ENCODE measurements around the gene TARS2.

The TARS2 gene

DNA sequence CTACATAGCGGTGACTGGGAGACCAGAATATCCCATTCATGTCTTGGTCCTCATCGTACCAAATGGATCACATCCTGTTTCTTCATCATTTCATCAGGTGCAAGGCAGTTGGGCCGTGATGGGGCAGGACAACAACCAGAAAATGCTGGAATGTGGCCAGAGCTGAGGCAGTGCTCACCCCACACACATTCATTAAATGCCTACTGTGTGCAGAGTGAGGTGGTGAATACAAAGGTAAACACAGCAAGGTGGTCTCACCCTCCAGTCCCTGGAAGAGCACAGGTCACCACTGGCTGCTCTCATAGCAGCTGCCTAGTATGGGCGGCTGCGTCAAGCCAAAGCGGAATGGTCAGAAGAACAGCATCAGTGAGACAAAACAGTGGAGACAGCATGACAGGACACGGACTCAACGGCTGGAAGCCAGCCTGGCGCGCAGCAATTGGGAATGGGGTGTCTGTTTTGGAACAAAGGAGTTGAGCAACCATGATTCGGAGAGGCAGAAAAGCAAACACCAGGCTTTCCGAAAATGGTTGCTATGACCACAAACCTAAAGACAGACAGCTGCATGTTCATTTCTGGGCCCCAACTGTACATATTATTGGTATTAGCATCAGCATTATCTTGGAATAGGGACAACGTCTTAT is 56.4 kb downstream of the TARS2 start:
- peak; percentile 96 for DNase-seq

DNA sequence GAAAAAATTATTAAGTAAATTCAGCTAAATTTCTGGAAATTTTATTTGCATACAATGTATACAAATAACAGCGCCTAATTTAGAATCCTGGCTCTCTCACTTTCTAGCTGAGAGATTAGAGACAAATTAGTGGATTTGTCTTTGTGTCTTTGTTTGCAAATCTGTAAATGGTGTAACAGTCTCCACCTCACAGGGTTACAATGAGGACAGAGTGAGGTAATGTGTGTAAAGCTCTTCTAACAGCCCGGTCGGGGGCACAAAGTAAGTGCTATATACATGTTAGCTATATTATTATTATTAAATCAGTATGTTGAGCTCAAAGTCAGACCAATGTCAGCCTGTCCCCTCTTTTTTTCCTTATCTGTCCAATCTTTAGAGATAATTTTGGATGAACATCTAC is 57.0 kb downstream of the TARS2 start:
- peak; percentile 85 for DNase-seq

DNA sequence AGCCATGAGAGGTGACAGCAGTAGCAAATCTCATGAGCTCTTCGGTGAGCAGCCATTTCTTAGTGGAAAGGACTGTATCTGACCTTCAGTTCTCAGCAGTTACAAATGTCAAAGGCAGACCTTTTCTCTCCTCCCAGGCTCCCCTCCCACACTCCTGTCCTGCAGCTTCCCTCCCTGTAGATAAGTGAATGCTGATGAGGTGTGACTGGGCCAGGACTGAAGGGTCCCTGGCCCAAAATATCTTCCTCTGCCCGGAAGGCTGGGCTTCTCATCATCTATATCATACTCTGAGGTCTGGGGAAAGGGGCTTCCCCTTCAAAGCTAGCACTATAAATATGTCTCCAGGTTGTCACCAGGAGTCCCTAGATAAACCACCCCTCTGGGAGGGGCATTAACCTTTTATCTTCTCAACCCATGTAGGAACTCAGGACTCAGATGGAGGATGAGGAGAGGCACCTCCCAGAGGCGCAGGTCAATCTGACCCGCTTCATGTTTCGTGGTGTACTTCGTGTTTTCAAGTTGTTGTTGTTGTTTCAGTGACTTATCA is 58.3 kb downstream of the TARS2 start:
- DNase-seq: no peak

DNA sequence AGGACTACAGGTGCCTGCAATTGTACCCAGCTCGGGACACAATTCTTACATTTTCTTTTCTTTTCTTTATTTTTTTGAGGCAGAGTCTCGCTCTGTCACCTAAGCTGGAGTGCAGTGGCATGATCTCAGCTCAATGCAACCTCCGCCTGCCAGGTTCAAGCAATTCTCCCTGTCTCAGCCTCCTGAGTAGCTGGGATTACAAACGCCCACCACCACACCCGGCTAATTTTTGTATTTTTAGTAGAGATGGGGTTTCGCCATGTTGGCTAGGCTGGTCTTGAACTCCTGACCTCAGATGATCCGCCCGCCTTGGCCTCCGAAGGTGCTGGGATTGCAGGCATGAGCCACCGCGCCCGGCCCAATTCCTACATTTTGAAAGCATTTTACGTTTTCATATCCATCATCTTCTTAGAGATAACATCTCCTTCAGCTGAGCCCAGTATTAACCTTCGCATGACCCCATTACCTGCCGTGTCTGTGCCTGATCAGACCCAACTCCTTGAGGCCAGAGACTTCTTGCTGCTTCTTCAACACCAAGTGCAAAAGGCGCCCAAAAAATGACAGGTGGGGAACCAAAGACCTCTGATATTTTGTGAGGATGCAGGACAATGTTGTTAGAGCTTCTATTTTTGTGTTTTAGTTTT is 59.2 kb downstream of the TARS2 start:
- no peak for DNase-seq

DNA sequence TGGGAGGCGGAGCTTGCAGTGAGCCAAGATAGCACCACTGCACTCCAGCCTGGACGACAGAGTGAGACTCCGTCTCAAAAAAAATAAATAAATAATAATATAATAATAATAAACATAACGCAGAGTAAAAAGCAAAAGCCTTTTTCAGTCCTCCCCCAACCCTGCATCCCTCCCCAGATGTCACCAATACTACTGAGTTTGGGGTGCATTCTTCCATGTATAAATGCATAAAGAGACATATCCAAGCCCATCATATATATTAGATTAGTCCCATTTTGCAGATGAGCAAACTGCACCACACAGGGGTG is 61.1 kb downstream of the TARS2 start:
- no peak for DNase-seq

DNA sequence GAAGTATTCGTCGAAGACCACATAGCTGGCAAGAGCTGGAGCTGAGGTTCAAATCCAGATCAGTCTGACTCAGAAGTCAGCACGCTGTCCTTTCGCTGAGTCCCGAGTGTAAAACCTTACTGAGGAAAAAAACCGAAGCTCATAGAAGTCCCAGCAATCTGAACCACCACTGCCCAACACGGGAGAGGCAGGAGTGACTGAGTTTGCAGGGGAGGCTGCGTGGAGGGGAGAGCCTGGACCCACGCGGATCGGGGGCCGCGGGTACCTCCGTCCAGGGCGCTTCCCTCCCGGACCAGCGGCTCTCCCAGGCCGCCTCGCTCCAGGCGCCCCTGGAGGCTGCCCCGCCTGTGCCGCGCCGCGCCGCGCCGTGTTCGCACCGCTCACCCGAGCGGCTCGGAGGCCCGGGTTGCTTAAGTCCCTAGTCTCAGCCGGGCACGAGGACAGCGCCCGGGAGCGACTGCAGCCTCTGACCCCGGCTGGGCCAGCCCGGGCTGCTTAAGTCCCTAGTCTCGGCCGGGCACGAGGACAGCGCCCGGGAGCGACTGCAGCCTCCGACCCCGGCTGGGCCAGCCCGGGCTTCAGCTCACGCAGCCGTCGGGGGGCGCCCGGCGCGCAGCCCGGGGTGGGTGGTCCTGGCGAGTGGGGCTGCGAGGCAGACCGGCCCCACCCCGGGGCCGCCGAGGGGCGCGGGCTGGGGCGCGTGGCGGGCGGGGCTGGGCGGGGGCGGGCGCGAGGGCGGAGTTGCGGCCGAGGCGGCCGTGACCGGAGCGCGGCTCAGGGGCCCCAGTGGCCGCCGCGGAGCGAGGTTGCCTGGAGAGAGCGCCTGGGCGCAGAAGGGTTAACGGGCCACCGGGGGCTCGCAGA is 61.6 kb downstream of the TARS2 start, which contains the start of gene ADAMTSL4:
Gene ADAMTSL4 (plus strand): TSS at position 777 of the 864 bp plus-strand sequence. CDS start 2,881 bp downstream, outside the sequence.
- DNase-seq: peak; percentile 69

DNA sequence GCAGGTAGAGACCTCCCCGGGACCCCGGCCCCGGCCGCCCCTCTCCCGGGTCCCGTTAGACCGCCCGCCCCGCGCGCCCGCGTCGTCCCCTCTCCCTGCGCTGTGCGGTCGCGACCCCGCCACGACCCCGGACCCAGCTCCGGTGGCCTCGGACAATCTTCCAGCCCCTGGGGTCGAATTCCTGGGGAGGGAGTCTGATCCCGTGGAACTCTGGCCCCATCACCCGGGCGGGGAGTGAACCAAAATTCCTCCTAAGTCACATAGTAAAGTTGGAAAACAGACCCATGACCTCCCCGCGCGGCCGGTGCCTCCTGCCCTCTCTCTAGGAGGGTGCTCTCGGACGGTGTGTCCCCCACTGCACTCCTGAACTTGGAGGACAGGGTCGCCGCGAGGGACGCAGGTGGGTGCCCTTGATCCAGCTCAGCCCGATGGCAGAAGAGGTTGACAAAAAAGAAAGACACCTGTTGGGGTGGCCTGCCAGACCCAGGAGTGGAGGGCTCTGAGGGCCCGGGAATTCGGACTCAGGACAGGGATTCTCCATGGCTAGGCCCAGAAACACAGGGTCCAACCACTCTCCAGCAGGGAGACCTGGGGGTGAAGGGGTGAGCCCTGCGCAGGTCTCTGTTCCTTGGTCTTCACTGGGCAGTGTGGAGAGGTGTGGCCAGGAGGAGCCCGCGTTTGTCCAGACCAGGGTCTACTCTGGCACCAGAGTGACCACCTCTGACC is 62.4 kb downstream of the TARS2 start:
- no peak for DNase-seq

DNA sequence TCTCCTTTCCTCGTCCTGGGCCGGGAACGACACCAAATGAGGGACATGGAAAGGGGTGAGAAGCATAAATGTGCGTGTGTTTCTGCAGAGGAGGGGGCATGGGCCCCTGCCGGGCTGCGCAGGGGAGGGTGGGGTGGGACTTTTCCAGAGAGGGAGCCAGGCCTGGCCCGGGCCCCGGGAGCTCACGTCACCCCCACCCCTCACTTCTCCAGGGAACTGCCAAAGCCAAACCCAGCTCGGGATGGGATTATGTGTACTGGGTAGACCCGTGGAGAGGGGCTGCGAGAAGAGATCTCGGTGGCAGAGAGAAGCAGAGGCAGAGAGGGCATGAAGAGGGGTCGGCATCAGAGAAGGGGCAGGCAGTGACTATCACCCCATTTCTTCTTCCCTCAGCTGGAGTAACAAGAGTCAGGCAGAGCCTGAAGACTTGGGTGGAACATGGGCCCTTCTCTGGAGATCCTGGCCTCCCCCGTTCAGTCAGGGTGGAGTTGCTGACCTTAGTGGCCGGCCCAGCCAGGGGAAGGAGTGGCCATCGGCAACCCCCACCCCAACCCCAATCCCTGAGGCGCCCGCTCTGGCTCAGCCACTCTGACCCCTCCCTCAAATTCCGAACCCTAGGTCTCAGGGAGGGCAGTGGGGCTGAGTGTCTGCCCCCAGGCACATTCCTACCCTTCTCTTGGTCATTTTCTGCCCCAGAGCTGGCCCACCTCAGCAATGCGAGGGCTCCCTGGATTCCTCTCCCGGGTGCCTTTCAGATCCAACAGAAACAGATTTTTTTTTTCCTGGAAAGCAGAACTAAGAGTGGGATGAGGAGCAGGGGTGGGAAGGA is 63.2 kb downstream of the TARS2 start:
- DNase-seq: no peak

DNA sequence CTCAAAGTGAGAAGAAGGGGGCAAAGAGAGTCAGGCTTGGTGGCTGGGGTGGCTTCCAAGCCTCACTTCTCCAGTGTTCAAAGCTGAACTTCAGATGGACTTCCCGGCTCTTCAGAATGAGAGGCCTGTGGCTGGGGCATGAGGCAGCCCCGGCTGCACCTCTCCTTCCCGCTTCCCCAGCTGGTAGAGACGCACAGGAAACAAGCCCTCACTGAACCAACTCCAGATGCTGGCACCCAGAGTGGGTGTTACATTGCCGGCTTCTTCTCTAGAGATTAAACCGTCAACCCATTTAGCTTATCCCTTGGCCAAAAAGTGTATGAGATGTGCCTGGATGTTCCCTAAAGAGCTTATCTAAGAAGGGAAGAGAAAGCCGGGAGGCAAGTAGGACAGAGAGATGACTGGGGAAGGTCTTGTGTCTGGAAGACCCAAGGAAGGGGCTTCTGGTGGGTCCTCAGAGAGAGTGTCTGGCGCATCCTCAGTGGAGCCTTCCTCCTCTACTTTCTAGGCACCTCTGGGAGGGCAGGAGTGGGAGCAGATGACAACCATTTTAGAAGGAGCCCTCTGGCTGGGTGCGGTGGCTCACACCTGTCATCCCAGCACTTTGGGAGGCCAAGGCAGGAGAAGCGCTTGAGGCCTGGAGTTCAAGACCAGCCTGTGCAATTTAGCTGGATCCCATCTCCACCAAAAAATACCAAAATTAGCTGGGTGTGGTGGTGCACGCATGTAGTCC is 64.0 kb downstream of the TARS2 start:
- no peak for DNase-seq

DNA sequence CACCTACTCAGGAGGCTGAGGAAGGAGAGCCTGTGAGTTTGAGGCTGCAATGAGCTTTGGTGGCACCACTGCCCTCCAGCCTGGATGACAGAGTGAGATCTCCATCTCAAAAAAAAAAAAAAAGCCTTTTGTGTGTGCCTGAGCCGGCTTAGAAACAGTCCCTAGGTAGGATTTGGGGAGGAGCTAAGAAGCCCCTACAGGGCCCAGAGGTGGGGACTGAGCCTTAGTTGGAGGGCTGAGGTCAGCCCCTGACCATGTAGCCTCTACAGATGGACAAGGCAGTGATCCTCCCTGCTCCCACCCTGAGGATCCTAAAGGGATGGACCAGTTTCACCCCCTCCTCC is 64.5 kb downstream of the TARS2 start:
- DNase-seq: no peak

DNA sequence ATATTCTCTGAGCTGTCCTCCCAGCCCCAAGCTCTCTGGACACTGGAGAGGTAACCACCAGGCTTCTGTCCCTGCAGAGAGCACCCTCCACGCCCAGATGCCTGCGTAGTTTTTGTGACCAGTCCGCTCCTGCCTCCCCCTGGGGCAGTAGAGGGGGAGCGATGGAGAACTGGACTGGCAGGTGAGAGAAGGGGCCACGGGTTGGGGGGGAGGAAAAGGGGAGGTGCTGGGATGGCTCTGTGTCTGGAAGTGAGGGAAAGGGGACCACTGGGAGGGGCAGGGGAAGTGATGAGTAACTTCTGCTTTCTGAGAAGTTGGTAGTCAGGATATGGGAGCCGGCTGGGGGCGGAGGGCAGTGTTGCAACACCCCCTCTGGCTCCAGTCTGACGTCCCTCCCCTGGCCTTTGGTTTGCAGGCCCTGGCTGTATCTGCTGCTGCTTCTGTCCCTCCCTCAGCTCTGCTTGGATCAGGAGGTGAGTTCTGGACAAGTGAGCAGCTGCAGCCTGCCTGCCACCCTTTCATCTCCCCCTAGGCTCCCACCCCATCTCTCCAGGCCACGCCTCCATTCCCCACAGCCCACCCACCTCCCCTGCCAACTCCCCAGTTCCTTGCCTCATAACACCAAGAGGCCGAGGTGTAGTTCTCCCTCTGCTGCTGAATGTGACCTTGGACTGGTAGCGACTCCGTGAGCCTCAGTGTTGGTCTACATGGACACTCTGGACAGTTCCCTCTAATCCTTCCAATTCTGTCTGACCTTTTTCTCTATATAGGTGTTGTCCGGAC is 65.1 kb downstream of the TARS2 start:
- no peak for DNase-seq

DNA sequence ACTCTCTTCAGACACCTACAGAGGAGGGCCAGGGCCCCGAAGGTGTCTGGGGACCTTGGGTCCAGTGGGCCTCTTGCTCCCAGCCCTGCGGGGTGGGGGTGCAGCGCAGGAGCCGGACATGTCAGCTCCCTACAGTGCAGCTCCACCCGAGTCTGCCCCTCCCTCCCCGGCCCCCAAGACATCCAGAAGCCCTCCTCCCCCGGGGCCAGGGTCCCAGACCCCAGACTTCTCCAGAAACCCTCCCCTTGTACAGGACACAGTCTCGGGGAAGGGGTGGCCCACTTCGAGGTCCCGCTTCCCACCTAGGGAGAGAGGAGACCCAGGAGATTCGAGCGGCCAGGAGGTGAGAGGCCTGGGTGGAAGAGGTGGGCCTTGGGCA is 65.7 kb downstream of the TARS2 start:
- no peak for DNase-seq

DNA sequence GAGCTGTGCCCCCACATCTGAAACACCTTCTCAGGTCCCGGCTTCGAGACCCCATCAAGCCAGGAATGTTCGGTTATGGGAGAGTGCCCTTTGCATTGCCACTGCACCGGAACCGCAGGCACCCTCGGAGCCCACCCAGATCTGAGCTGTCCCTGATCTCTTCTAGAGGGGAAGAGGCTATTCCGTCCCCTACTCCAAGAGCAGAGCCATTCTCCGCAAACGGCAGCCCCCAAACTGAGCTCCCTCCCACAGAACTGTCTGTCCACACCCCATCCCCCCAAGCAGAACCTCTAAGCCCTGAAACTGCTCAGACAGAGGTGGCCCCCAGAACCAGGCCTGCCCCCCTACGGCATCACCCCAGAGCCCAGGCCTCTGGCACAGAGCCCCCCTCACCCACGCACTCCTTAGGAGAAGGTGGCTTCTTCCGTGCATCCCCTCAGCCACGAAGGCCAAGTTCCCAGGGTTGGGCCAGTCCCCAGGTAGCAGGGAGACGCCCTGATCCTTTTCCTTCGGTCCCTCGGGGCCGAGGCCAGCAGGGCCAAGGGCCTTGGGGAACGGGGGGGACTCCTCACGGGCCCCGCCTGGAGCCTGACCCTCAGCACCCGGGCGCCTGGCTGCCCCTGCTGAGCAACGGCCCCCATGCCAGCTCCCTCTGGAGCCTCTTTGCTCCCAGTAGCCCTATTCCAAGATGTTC is 66.3 kb downstream of the TARS2 start:
- no peak for DNase-seq

DNA sequence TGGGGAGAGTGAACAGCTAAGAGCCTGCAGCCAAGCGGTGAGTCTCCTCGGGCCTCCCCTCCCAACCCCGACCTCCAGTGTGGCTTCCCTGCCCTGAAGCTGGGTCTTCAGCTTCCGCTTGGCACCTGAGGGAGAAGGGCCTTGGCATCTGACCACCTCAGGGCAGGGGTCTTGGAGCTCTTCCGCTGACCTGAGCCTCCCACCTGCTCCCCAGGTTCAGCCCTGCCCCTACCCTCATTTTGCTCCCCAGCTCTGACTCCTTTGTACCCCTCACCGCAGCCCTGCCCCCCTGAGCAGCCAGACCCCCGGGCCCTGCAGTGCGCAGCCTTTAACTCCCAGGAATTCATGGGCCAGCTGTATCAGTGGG is 66.8 kb downstream of the TARS2 start:
- DNase-seq: no peak

DNA sequence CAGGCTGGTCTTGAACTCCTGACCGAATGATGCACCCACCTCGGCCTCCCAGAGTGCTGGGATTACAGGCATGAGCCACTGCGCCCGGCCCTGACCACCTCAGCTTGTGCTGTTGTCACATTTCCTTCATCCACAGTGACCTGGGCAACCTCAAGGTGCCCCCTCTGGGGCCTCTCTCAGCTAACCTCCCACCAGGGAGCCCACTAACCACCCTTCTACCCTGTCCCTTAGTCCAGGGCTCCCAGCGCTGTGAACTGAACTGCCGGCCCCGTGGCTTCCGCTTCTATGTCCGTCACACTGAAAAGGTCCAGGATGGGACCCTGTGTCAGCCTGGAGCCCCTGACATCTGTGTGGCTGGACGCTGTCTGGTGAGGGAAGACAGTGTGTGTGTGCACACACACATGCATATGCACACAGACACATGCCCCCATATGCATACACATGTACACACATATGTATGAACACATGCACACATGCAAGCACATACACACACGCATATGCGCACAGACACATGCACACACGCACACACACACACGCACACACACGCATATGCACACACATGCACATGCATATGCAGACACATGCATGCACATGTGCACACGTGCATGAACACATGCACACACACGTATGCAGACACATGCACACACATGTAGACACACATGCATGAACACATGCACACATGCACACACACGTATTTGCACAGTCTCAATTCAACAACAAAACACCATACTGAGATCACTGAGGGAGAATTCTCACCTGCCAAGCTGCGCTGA is 68.2 kb downstream of the TARS2 start:
- DNase-seq: no peak

DNA sequence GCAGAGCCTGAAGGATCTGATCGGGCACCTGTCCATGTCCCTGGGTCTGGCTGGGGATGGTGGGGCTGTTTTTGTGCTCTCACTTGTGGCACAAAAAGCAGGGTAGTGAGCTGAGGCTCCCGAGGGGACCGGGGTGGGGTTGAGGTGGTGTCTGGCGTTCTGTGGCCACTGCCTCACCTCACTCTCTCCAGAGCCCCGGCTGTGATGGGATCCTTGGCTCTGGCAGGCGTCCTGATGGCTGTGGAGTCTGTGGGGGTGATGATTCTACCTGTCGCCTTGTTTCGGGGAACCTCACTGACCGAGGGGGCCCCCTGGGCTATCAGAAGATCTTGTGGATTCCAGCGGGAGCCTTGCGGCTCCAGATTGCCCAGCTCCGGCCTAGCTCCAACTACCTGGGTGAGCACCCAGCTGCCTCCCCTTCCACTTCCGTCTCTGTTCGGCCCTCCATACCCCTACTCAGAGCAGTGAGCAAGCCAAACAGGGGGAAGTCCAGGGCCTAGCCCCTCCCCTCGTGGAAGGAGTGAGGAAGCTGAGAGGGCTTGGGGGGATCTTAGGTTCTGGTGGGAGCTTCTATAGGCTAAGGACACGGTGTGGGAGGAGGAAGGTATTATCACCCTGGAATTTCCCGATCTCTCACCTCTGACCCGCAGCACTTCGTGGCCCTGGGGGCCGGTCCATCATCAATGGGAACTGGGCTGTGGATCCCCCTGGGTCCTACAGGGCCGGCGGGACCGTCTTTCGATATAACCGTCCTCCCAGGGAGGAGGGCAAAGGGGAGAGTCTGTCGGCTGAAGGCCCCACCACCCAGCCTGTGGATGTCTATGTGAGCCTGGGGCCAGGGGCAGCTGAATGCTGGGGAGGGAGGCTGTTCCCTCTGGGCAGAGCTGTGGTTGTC is 69.0 kb downstream of the TARS2 start:
- no peak for DNase-seq

DNA sequence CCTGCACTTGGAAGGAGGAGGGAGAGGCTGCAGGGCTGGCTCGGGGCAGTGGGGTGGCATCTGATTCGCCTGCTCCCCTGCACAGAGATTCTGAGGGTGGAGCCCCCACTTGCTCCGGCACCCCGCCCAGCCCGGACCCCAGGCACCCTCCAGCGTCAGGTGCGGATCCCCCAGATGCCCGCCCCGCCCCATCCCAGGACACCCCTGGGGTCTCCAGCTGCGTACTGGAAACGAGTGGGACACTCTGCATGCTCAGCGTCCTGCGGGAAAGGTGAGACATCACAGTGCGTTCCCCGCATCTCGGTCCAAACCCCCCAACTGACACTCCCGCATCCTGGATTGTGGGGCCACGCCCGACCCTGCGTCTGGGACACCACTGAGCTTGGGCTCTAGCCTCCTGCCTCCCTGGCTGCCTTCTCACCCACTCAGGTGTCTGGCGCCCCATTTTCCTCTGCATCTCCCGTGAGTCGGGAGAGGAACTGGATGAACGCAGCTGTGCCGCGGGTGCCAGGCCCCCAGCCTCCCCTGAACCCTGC is 69.9 kb downstream of the TARS2 start:
- DNase-seq: no peak

All from NCI-H1092 treated with DMSO at 0.1 percent for 48 hours (cell line).